GM23338 (cell line): ENCODE data around the gene GASK1B. TPM values are rescaled to one million over a fixed set of nuclear protein-coding genes. Genes with fewer than 3 reads are reported as not detected.

Source experiments
- ATAC-seq: fragments of 200-7000 bp; cut with Tn5 transposase; 3 replicates; pipeline ENCODE4 v1.9.1; 2020
- DNase-seq: peaks from one replicate; pipeline ENCODE4 v3.0.0-alpha.2; 2015; ENCODE audit warnings: low spot score
- H2AFZ ChIP-seq: fragments of 200-600 bp; sonication (generic); 2 replicates; pipeline ENCODE4 v1.8.0; 2016; ENCODE audit warnings: antibody characterized with exemption, mild to moderate bottlenecking, moderate library complexity
- H3F3A ChIP-seq: fragments of 200-600 bp; sonication (generic); replicated peaks from 2 replicates; pipeline ENCODE4 v1.8.0; 2017; ENCODE audit warnings: antibody characterized with exemption, mixed run types, low read depth
- H3K27ac ChIP-seq: fragments of 200-600 bp; sonication (generic); 2 replicates; pipeline ENCODE4 v1.6.1; 2016; ENCODE audit warnings: low read depth
- H3K27me3 ChIP-seq: fragments of 200-600 bp; sonication (generic); 2 replicates; pipeline ENCODE4 v1.8.0; 2016; ENCODE audit warnings: mild to moderate bottlenecking, mixed run types, moderate library complexity; ENCODE audit not compliant: insufficient read depth
- H3K36me3 ChIP-seq: fragments of 200-600 bp; sonication (generic); 2 replicates; pipeline ENCODE4 v1.8.0; 2016; ENCODE audit warnings: mild to moderate bottlenecking; ENCODE audit not compliant: insufficient read depth
- H3K4me1 ChIP-seq: fragments of 200-600 bp; sonication (generic); 2 replicates; pipeline ENCODE4 v1.8.0; 2016; ENCODE audit warnings: mild to moderate bottlenecking, moderate library complexity; ENCODE audit not compliant: insufficient read depth
- H3K4me2 ChIP-seq: fragments of 200-600 bp; sonication (generic); 2 replicates; pipeline ENCODE4 v1.7.1; 2017; ENCODE audit warnings: mixed run types
- H3K4me3 ChIP-seq: fragments of 200-600 bp; sonication (generic); 2 replicates; pipeline ENCODE4 v1.6.1; 2016; ENCODE audit warnings: mixed run types
- H3K79me2 ChIP-seq: fragments of 200-600 bp; sonication (generic); replicated peaks from 2 replicates; pipeline ENCODE4 v1.8.0; 2017; ENCODE audit warnings: mild to moderate bottlenecking; ENCODE audit not compliant: insufficient read depth
- H3K9me2 ChIP-seq: fragments of 200-600 bp; sonication (generic); 2 replicates; pipeline ENCODE4 v1.8.0; 2017; ENCODE audit not compliant: insufficient read depth
- H4K20me1 ChIP-seq: fragments of 200-600 bp; sonication (generic); replicated peaks from 2 replicates; pipeline ENCODE4 v1.8.0; 2017; ENCODE audit warnings: mild to moderate bottlenecking; ENCODE audit not compliant: insufficient read depth
- H3K27ac Mint-ChIP-seq: 2 replicates; pipeline ENCODE4 v1.8.0; 2020; ENCODE audit warnings: inconsistent platforms, mild to moderate bottlenecking, moderate library complexity, mixed read lengths
- H3K27me3 Mint-ChIP-seq: 3 replicates; pipeline ENCODE4 v1.8.0; 2022; ENCODE audit warnings: low read depth, mild to moderate bottlenecking, moderate library complexity, mixed read lengths, inconsistent platforms; ENCODE audit not compliant: insufficient read depth, poor library complexity
- H3K36me3 Mint-ChIP-seq: 3 replicates; pipeline ENCODE4 v1.8.0; 2021; ENCODE audit warnings: low read depth, mild to moderate bottlenecking, inconsistent platforms, moderate library complexity, mixed read lengths
- H3K4me1 Mint-ChIP-seq: 3 replicates; pipeline ENCODE4 v1.8.0; 2020; ENCODE audit warnings: mild to moderate bottlenecking, inconsistent platforms, mixed read lengths
- H3K4me3 Mint-ChIP-seq: 3 replicates; pipeline ENCODE4 v1.8.0; 2021; ENCODE audit warnings: moderate library complexity, mild to moderate bottlenecking, inconsistent platforms, mixed read lengths
- H3K9me3 Mint-ChIP-seq: 3 replicates; pipeline ENCODE4 v1.8.0; 2020; ENCODE audit warnings: moderate library complexity, mild to moderate bottlenecking, inconsistent platforms, mixed read lengths
- CREB1 ChIP-seq: fragments of 250-450 bp; sonication (Bioruptor Pico); IDR thresholded peaks from 2 replicates; pipeline ENCODE4 v1.5.0; 2020; ENCODE audit warnings: low read depth, mild to moderate bottlenecking, moderate library complexity
- EZH2 ChIP-seq: fragments of 200-600 bp; sonication (generic); IDR thresholded peaks from one replicate; pipeline ENCODE4 v1.8.0; 2017; ENCODE audit warnings: antibody characterized with exemption, mild to moderate bottlenecking, low read depth; ENCODE audit not compliant: unreplicated experiment
- EZH2phosphoT487 ChIP-seq: fragments of 200-600 bp; sonication (generic); IDR thresholded peaks from one replicate; pipeline ENCODE4 v1.8.1; 2018; ENCODE audit warnings: antibody characterized with exemption; ENCODE audit not compliant: unreplicated experiment
- JUNB ChIP-seq: IDR thresholded peaks from one replicate; pipeline ENCODE4 v1.6.1; 2016; ENCODE audit warnings: antibody characterized with exemption; ENCODE audit not compliant: unreplicated experiment
- NANOG ChIP-seq: IDR thresholded peaks from 2 replicates; pipeline ENCODE4 v1.6.1; 2016; ENCODE audit warnings: antibody characterized with exemption, borderline replicate concordance
- POLR2AphosphoS5 ChIP-seq: IDR thresholded peaks from 2 replicates; pipeline ENCODE4 v1.6.1; 2016; ENCODE audit warnings: antibody characterized with exemption, low read depth
- STAT1 ChIP-seq: IDR thresholded peaks from one replicate; pipeline ENCODE4 v1.6.1; 2016; ENCODE audit warnings: antibody characterized with exemption; ENCODE audit not compliant: unreplicated experiment
- ZNF114 ChIP-seq: fragments of 250-450 bp; sonication (Bioruptor Pico); IDR thresholded peaks from 2 replicates; pipeline ENCODE4 v1.5.0; 2020; ENCODE audit warnings: mild to moderate bottlenecking, moderate library complexity
- ZNF331 ChIP-seq: fragments of 250-450 bp; sonication (Bioruptor Pico); IDR thresholded peaks from 2 replicates; pipeline ENCODE4 v1.5.0; 2020; ENCODE audit warnings: low read depth, mild to moderate bottlenecking, moderate library complexity
- ZNF462 ChIP-seq: fragments of 250-450 bp; sonication (Bioruptor Pico); IDR thresholded peaks from 2 replicates; pipeline ENCODE4 v1.5.0; 2020; ENCODE audit warnings: mild to moderate bottlenecking, moderate library complexity
- polyA plus RNA-seq: library from polyadenylated mRNA; unstranded; fragments of >200 nt; fragmentation: Nextera tagmentation; extraction: Ambion mirVana; gene quantifications from 2 replicates; pipeline ENCODE4 v1.2.1, GENCODE V29; 2016
- total RNA-seq: library from RNA; depleted of rRNA; stranded (reverse); fragments of >200 nt; shearing (Covaris generic); gene quantifications from 2 replicates; pipeline ENCODE4 v1.2.3, GENCODE V29; 2014
- TF ChIP-seq, protein P1 (sequence below): IDR thresholded peaks from one replicate; pipeline ENCODE4 v1.6.1; 2018; ENCODE audit warnings: antibody characterized with exemption; ENCODE audit not compliant: unreplicated experiment
- TF ChIP-seq, protein P2 (sequence below): IDR thresholded peaks from 2 replicates; pipeline ENCODE4 v1.6.1; 2016; ENCODE audit warnings: antibody characterized with exemption
- TF ChIP-seq, protein P3 (sequence below), 2 experiments: fragments of 200-600 bp in 1 of 2; sonication (generic) in 1 of 2; conservative IDR thresholded peaks; 2 replicates each; pipeline versions ENCODE4 v1.5.1 to v1.6.1; 2016 to 2017; ENCODE audit warnings: antibody characterized with exemption in 2 of 2, low read depth in 2 of 2, mild to moderate bottlenecking in 2 of 2, moderate library complexity in 1 of 2

GASK1B gene
- total and polyA plus RNA-seq, 2 experiments from 2014 or later = not detected

- Histone ChIP-seq H3K4me2 (no peak overlapping the region), H4K20me1 (no peaks in the 10 kb centered on the region), H2AFZ (0 out of 2 replicates have a peak overlapping the region, but pooled peaks have one; percentile 7), H3K79me2 (no peaks in the 10 kb centered on the region), H3K36me3 (no peaks in the 10 kb centered on the region), H3K9me2 (peaks cover 6% of the 10 kb centered on the region; the same call in 1 of the 2 replicates), H3K4me1 (no peaks in the 10 kb centered on the region), H3K27me3 (no peaks in the 10 kb centered on the region), H3F3A (no peaks in the 10 kb centered on the region), H3K27ac (no peak overlapping the region), H3K4me3 (no peak overlapping the region)
- no peak overlapping the region for H3K27ac Mint-ChIP-seq
- no peaks in the 10 kb centered on the region for H3K27me3 Mint-ChIP-seq
- peaks cover 3% of the 10 kb centered on the region; the same call in 1 of the 3 replicates for H3K9me3 Mint-ChIP-seq
- no peak overlapping the region for H3K4me3 Mint-ChIP-seq
- TF ChIP-seq ZNF331 (CRISPR knock-in tag) = no peak
- TF ChIP-seq EZH2phosphoT487 = no peak
- TF ChIP-seq STAT1 = no peak
- no peak for TF ChIP-seq EZH2
- TF ChIP-seq, protein P1, sequence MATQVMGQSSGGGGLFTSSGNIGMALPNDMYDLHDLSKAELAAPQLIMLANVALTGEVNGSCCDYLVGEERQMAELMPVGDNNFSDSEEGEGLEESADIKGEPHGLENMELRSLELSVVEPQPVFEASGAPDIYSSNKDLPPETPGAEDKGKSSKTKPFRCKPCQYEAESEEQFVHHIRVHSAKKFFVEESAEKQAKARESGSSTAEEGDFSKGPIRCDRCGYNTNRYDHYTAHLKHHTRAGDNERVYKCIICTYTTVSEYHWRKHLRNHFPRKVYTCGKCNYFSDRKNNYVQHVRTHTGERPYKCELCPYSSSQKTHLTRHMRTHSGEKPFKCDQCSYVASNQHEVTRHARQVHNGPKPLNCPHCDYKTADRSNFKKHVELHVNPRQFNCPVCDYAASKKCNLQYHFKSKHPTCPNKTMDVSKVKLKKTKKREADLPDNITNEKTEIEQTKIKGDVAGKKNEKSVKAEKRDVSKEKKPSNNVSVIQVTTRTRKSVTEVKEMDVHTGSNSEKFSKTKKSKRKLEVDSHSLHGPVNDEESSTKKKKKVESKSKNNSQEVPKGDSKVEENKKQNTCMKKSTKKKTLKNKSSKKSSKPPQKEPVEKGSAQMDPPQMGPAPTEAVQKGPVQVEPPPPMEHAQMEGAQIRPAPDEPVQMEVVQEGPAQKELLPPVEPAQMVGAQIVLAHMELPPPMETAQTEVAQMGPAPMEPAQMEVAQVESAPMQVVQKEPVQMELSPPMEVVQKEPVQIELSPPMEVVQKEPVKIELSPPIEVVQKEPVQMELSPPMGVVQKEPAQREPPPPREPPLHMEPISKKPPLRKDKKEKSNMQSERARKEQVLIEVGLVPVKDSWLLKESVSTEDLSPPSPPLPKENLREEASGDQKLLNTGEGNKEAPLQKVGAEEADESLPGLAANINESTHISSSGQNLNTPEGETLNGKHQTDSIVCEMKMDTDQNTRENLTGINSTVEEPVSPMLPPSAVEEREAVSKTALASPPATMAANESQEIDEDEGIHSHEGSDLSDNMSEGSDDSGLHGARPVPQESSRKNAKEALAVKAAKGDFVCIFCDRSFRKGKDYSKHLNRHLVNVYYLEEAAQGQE = no peak
- TF ChIP-seq POLR2AphosphoS5 = no peak
- no peak for TF ChIP-seq NANOG
- no peak for TF ChIP-seq ZNF462 (CRISPR knock-in tag)
- TF ChIP-seq JUNB = no peak
- TF ChIP-seq ZNF114 = no peak
- TF ChIP-seq, protein P2, sequence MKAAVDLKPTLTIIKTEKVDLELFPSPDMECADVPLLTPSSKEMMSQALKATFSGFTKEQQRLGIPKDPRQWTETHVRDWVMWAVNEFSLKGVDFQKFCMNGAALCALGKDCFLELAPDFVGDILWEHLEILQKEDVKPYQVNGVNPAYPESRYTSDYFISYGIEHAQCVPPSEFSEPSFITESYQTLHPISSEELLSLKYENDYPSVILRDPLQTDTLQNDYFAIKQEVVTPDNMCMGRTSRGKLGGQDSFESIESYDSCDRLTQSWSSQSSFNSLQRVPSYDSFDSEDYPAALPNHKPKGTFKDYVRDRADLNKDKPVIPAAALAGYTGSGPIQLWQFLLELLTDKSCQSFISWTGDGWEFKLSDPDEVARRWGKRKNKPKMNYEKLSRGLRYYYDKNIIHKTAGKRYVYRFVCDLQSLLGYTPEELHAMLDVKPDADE = no peak
- TF ChIP-seq CREB1 (CRISPR knock-in tag) = no peak
- TF ChIP-seq, protein P3, sequence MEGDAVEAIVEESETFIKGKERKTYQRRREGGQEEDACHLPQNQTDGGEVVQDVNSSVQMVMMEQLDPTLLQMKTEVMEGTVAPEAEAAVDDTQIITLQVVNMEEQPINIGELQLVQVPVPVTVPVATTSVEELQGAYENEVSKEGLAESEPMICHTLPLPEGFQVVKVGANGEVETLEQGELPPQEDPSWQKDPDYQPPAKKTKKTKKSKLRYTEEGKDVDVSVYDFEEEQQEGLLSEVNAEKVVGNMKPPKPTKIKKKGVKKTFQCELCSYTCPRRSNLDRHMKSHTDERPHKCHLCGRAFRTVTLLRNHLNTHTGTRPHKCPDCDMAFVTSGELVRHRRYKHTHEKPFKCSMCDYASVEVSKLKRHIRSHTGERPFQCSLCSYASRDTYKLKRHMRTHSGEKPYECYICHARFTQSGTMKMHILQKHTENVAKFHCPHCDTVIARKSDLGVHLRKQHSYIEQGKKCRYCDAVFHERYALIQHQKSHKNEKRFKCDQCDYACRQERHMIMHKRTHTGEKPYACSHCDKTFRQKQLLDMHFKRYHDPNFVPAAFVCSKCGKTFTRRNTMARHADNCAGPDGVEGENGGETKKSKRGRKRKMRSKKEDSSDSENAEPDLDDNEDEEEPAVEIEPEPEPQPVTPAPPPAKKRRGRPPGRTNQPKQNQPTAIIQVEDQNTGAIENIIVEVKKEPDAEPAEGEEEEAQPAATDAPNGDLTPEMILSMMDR (conservative IDR thresholded peaks at IDR 0.05; ENCODE audit: low read depth in 2 of 2) = no peak
- ATAC-seq (no peak), DNase-seq (no peak)
- H3K36me3 Mint-ChIP-seq = no peaks in the 10 kb centered on the region
- H3K4me1 Mint-ChIP-seq = no peaks in the 10 kb centered on the region
These were observed 26.1 kb downstream of the GASK1B start for GRCh38 chr4:158146736-158147135.
